Measurements from ENCODE around the gene C2CD4C. TPM values are rescaled to one million over a fixed set of nuclear protein-coding genes. Genes with fewer than 3 reads are reported as not detected.
A peak's percentile ranks its signal among the peaks of the same experiment; 100 is the strongest.
"Not testable (repeated sequence)": the region's sequence is repeated elsewhere in the genome, so short reads cannot be mapped to it uniquely, and the experiment has no call there.

C2CD4C gene
- total RNA-seq = under 1 TPM in 1 of 2 donors, not detected in 1; 0.54 TPM

DNA sequence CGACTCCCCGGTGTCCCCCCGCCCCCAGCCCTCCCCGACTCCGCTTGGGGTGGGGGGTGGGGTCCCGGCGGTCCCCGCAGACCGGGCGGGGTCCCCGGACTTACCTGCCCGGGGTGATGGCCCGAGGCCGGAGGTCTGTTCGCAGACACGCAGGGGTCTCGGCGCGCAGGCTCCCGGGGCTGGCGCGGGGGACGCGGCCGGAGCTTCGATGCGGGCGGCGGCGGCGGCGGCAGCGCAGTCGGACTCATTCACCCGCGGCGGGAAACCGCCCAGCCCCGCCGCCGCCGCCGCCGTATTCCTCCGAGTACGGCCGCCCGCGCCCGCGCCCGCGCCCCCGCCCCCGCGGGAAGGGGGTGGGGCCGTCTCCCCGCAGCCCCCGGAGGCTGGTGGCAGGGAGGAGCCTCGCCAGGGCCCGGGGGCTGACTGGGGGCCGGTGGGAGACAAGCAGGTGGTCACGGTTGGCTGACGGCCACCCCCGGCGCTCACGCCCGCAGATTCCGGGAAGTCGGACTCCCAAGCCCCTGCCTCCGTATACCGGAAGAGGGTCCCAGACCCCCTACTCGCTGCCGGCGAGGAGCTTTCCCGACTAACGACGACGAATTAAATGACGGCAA lies at the start of gene C2CD4C:
C2CD4C (minus strand) TSS at position 246 of the 614 bp plus-strand sequence. CDS start 786 bp downstream, outside the sequence.
- ATAC-seq = peak; percentile 36 to 47
- peak; percentile 47 to 49 for DNase-seq (ENCODE audit: low spot score in 2 of 2)
- no peaks in the 10 kb centered on the region for H3K9me3 Mint-ChIP-seq
- no peaks in the 10 kb centered on the region for H3K36me3 Mint-ChIP-seq
- H3K27ac Mint-ChIP-seq = no peak within 1 kb of the TSS

- Mint-ChIP-seq H3K27ac (no peak overlapping the region), H3K36me3 (no peaks in the 10 kb centered on the region), H3K9me3 (no peaks in the 10 kb centered on the region)
- ATAC-seq = no peak
- no peak for DNase-seq (ENCODE audit: low spot score in 2 of 2)
These were observed 49.4 kb upstream of the C2CD4C start for GRCh38 chr19:458091-459042.

DNA sequence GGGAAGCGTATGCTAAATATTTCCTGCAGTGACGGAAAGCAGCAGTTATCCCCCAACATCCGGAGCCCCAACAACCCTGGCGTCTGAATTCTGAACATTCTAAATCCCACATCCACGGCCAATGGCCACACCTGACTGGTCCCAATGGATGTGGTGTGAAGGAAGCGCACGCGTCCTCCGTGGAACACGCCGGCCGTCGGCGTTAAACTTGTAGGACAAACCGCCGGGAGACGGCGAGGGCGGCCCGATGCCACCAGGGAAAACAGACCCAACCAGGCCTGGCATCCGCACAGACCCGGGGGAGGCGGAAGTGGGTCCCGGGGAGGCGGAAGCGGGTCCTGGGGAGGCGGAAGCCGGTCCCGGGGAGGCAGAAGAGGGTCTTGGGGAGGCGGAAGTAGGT lies 48.7 kb upstream of the C2CD4C start:
- Mint-ChIP-seq H3K27ac (no peak overlapping the region), H3K36me3 (no peaks in the 10 kb centered on the region), H3K9me3 (no peaks in the 10 kb centered on the region)
- no peak for ATAC-seq
- DNase-seq (ENCODE audit: low spot score in 2 of 2) = no peak

DNA sequence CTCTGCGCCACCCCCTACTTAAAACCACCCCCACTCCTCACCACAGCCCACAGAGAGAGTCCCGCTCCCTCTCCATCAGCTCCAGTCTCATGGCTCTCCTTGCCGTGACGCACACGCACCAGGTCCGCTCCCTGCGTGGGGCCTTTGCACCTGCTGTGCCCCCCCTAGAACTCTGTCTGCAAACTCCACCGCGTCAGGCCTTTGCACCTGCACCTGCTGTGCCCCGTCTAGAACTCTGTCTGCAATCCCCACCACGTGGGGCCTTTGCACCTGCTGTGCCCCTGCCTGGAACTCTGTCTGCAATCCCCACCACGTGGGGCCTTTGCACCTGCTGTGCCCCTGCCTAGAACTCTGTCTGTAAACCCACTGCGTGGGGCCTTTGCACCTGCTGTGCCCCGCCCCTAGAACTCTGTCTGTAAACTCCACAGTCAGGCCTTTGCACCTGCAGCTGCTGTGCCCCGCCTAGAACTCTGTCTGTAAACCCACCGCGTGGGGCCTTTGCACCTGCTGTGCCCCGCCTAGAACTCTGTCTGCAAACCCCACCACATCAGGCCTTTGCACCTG lies 47.7 kb upstream of the C2CD4C start:
- ATAC-seq (no peak), DNase-seq (ENCODE audit: low spot score in 2 of 2) (no peak)
- Mint-ChIP-seq H3K36me3 (no peaks in the 10 kb centered on the region), H3K27ac (no peak overlapping the region), H3K9me3 (no peaks in the 10 kb centered on the region)

DNA sequence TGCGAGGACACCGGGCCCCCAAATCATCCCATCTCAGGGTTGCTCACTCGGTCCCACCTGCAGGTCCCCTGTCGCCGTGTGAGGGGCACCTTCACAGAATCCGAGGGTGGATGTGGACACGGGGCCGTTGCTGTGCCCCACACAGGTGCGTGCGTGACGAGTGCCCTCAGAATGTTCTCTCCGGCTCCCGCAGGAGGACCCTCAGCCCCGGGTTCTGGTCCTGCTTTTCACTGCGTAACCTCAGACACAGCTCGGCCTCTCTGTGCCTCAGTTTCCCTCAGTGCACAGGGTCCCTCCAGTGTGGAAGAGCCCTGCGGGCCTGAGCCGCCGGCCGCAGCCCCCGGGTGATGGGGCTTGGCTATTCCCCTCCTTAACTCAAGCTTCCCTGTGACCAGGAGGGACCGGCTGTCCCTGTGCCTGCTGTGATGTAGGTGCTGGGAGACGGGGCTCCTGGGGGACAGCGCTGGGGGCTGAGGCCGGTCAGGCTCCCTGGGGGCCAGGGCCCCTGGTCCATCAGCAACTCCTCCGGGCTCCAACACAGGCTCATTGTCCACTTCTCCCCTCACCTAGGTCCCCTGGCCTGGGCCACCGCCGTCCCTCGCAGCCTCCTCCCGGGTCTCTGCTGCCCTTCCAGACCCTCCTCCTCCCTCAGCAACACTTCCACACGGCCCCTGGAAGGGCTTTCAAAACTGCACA lies 47.1 kb upstream of the C2CD4C start:
- H3K27ac Mint-ChIP-seq = no peak overlapping the region
- DNase-seq (ENCODE audit: low spot score in 2 of 2) (no peak), ATAC-seq (no peak)
- peaks cover 0 to 2% of the 10 kb centered on the region in 2 donors for H3K9me3 Mint-ChIP-seq
- no peaks in the 10 kb centered on the region for H3K36me3 Mint-ChIP-seq

DNA sequence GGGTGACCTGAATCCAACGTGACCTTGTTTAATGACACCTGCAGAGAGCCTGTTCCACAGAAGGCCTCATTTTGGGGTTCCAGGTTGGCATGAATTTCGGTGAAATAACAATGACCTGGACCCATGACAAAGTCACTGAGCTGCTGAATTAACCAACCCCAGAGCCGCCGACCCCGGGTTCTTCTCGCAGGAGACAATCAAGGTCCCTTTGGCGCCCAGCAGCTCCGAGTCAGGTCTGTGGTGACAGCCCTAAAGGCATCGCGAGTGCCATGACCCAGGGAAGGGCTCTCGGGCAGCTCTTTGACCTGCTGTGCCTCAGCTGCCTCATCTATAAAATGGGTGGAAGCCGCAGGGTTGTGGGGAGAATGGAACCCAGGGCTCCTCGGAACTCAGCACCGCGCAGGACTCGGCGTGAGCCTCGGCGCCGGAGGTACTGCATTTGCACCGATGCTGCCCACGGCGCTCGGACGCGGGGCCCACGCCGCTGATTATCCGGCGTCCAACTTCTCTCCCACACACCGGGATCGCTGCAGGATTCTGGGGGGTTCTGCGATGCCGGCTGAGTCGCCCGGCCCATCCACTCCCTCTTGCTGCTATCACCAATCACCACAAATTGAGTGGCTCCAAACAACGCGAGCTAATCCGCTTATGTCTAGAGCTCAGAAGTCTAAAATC lies 46.2 kb upstream of the C2CD4C start:
- Mint-ChIP-seq H3K9me3 (peaks cover 5 to 8% of the 10 kb centered on the region in 2 donors), H3K36me3 (peaks cover 0 to 7% of the 10 kb centered on the region in 2 donors), H3K27ac (no peak overlapping the region)
- ATAC-seq (no peak), DNase-seq (ENCODE audit: low spot score in 2 of 2) (no peak)

DNA sequence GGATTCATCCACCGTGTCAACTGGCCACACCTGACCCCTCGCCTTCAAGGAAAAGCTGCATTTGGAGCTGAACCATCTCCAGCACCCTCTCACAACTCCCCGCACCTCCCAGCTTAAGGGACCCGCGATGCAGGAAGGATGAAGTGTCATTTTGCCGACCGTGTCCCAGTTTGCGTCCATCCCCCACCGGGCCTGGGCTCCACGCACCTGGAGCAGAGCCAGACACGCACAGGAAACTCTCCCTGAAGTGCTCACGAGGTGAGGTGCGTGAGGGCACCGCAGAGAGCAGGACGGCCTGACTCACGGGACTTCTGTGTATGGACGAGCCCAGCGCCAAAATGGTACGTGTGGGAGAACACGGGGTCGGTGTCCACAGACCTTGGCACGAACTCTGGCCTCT lies 44.7 kb upstream of the C2CD4C start:
- H3K9me3 Mint-ChIP-seq = peaks cover 5 to 8% of the 10 kb centered on the region in 2 donors
- H3K36me3 Mint-ChIP-seq = peaks cover 0 to 7% of the 10 kb centered on the region in 2 donors
- DNase-seq (ENCODE audit: low spot score in 2 of 2) (no peak), ATAC-seq (no peak)
- no peak overlapping the region for H3K27ac Mint-ChIP-seq

DNA sequence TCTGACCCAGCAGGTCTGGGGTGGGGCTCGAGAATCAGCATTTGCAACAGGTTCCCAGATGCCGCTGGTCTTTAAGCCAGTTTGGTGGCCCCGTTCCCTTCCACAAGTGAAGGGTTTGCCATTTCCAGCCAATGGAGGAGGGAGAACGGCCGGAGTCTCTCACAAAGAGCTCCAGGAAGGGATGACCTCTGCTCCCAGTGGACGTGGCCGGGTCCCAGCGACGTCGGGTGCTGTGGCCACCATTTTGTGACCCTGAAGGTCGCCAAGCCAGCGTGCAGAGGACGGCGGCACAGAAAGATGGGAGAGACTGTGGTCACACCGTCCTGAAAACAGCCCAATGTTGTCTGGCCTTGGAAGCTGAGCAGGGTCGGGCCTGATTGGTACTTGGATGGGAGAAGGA lies 43.9 kb upstream of the C2CD4C start:
- DNase-seq (ENCODE audit: low spot score in 2 of 2) (no peak), ATAC-seq (no peak)
- peaks cover 0 to 7% of the 10 kb centered on the region in 2 donors for H3K36me3 Mint-ChIP-seq
- no peak overlapping the region for H3K27ac Mint-ChIP-seq
- peaks cover 5 to 8% of the 10 kb centered on the region in 2 donors for H3K9me3 Mint-ChIP-seq

DNA sequence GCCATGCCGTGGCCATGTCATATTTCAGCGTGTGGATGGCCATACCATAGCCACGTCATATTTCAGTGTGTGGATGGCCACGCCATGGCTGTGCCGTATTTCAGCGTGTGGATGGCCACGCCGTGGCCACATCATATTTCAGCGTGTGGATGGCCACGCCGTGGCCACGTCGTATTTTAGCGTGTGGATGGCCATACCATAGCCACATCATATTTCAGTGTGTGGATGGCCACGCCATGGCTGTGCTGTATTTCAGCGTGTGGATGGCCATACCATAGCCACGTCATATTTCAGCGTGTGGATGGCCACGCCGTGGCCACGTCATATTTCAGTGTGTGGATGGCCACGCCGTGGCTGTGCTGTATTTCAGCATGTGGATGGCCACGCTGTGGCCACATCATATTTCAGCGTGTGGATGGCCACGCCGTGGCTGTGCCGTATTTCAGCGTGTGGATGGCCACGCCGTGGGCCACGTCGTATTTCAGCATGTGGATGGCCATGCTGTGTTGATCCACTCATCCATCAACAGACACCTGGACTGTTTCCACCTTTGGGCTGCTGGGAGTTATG lies 42.0 kb upstream of the C2CD4C start:
- H3K36me3 Mint-ChIP-seq; H3K9me3 Mint-ChIP-seq; DNase-seq (ENCODE audit: low spot score in 2 of 2); H3K27ac Mint-ChIP-seq; ATAC-seq: not testable (repeated sequence)

DNA sequence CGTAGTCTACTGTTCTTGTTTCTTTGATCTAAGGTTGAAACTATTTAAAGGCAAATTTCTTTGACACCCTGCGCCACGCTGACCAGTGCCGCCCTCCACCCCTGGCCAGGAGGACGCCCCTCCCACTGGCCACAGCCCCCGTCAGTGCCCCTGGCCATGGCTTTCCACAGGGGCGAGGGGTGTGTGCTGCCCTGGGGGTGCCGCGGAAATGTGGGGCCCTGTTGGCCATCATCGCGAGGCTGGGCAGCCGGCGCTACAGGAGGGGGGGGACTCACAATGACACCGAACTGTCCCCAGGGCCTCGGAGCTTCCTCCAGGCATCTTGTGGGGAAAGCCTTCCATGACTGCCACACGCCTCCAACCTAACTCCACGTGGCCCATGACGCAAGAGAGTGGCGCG lies 41.0 kb upstream of the C2CD4C start:
- DNase-seq (ENCODE audit: low spot score in 2 of 2) = no peak
- Mint-ChIP-seq H3K9me3 (peaks cover 5 to 8% of the 10 kb centered on the region in 2 donors), H3K27ac (no peak overlapping the region), H3K36me3 (peaks cover 0 to 7% of the 10 kb centered on the region in 2 donors)
- no peak for ATAC-seq

- ATAC-seq (no peak), DNase-seq (ENCODE audit: low spot score in 2 of 2) (no peak)
- H3K27ac Mint-ChIP-seq = no peak overlapping the region
- peaks cover 5 to 8% of the 10 kb centered on the region in 2 donors for H3K9me3 Mint-ChIP-seq
- peaks cover 0 to 7% of the 10 kb centered on the region in 2 donors for H3K36me3 Mint-ChIP-seq
These were observed 39.0 kb upstream of the C2CD4C start for GRCh38 chr19:447816-448560.

DNA sequence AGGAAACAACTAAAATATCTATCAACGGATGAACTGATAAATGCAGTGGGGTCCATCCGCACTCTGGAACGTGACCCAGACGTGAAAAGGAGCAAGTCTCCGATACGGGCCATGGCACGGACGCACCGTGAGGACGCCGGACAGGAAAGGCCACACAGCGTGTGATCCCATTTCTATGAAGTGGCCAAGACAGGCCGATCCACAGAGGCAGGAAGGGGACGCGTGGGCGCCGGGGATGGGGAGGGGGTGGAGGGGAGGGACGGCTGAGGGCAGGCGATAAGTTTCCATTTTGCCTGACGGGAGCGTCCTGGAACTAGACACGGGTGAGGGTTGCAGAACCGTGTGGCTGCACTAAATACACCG lies 38.1 kb upstream of the C2CD4C start:
- Mint-ChIP-seq H3K27ac (no peak overlapping the region), H3K9me3 (peaks cover 5 to 10% of the 10 kb centered on the region in 2 donors), H3K36me3 (peaks cover 0 to 7% of the 10 kb centered on the region in 2 donors)
- DNase-seq (ENCODE audit: low spot score in 2 of 2) (no peak), ATAC-seq (no peak)

DNA sequence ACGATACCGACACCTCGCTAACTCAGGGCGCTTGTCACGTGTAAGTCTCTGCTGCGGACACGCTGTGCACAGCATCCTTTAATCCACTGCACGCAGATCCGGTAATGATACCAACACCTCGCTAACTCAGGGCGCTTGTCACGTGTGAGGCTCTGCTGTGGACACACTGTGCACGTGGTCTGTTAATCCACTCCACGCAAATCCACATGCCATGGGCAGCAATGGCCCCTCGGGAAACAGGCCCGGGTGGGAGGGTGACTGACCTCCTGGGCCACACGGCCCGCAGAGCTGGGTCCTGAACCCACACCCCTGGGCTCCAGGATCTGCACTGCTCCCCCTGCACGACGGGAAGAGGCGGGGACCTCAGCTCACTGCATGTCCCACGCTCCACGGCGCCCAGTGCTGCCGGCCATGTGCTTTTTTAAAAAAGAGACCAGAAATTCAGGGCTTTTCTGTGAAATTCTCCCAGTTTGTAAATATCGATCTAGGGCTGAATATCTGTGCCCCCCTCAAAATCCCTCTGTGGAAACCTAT lies 35.8 kb upstream of the C2CD4C start:
- ATAC-seq (no peak), DNase-seq (ENCODE audit: low spot score in 2 of 2) (no peak)
- Mint-ChIP-seq H3K9me3 (peaks cover 0 to 5% of the 10 kb centered on the region in 2 donors), H3K36me3 (no peaks in the 10 kb centered on the region), H3K27ac (no peak overlapping the region)

- H3K36me3 Mint-ChIP-seq = no peaks in the 10 kb centered on the region
- ATAC-seq = no peak
- no peak for DNase-seq (ENCODE audit: low spot score in 2 of 2)
- H3K9me3 Mint-ChIP-seq = peaks cover 0 to 5% of the 10 kb centered on the region in 2 donors
- H3K27ac Mint-ChIP-seq = no peak overlapping the region
These were observed 34.1 kb upstream of the C2CD4C start for GRCh38 chr19:443005-443404.

DNA sequence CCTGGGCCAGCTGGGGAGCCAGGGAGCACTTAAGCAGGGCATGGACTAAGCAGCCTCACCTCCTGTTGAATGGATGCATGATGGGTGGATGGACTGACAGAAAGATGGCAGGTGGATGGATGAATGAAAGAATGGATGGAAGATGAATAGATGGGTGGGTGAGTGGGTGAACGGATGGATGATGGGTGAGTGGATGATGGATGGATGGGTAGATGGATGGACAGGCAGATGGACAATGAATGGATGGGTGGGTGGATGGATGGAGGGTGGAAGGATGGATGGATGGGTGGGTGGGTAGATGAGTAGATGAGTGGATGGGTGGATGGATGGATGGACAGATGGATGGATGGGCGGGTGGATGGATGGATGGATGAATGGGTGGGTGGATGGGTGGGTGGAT lies 33.1 kb upstream of the C2CD4C start:
- ATAC-seq (no peak), DNase-seq (ENCODE audit: low spot score in 2 of 2) (no peak)
- H3K9me3 Mint-ChIP-seq = peaks cover 0 to 5% of the 10 kb centered on the region in 2 donors
- H3K27ac Mint-ChIP-seq = no peak overlapping the region
- no peaks in the 10 kb centered on the region for H3K36me3 Mint-ChIP-seq

Measured in activated naive CD4-positive, alpha-beta T cell treated with anti-CD3 and anti-CD28 coated beads, Interleukin-2, amount 50 U/mL, for 72 hours (primary cell).